HEK293 (cell line): ENCODE measurements around the gene COL19A1.

Experiments
- CTCF ChIA-PET: fragments of 350-600 bp; formaldehyde crosslinking; extraction: SDS; loops from one replicate; lab custom pipeline; 2021; ENCODE audit warnings: antibody characterized with exemption; lab: Yijun Ruan, JAX
- POLR2A ChIA-PET: fragments of 300-600 bp; formaldehyde crosslinking; extraction: SDS; loops from one replicate; lab custom pipeline; 2020; ENCODE audit warnings: antibody characterized with exemption, inconsistent platforms; lab: Yijun Ruan, JAX
- H3K27ac ChIP-seq: fragments of 200-500 bp; sonication (Bioruptor generic); 2 replicates; pipeline ENCODE4 v1.5.1; 2014; ENCODE audit warnings: low read depth, low read length, control low read depth, inconsistent platforms; ENCODE audit errors: extremely low read depth
- H3K36me3 ChIP-seq, 2 experiments: fragments of 200-500 bp in 1 of 2; sonication (Bioruptor generic) in 1 of 2; 1 replicate in 1 of 2; 2 replicates in 1 of 2; pipeline ENCODE4 v1.5.1; 2014 to 2017; ENCODE audit warnings: inconsistent platforms in 2 of 2, low read length in 2 of 2; ENCODE audit not compliant: control insufficient read depth in 2 of 2, insufficient read depth in 1 of 2
- H3K4me1 ChIP-seq: fragments of 200-500 bp; sonication (Bioruptor generic); 2 replicates; pipeline ENCODE4 v1.5.1; 2014; ENCODE audit warnings: mild to moderate bottlenecking, low read length, inconsistent platforms; ENCODE audit not compliant: control insufficient read depth, insufficient read depth
- H3K4me3 ChIP-seq: 2 replicates; pipeline ENCODE4 v1.5.1; 2011; ENCODE audit warnings: low read depth, mild to moderate bottlenecking, control low read depth, low read length, moderate library complexity
- H3K9me3 ChIP-seq: fragments of 200-500 bp; sonication (Bioruptor generic); 2 replicates; pipeline ENCODE4 v1.5.1; 2014; ENCODE audit warnings: low read depth, low read length, inconsistent platforms; ENCODE audit not compliant: control insufficient read depth, insufficient read depth
- CTCF ChIP-seq: fragments of 450-650 bp; formaldehyde crosslinking; IDR thresholded peaks from 2 replicates; pipeline ENCODE4 v1.5.1; 2016; ENCODE audit warnings: missing biosample characterization, missing genetic modification characterization
- ELK4 ChIP-seq: IDR thresholded peaks from 2 replicates; pipeline ENCODE4 v1.6.1; 2011; ENCODE audit warnings: mild to moderate bottlenecking, low read depth, low read length, borderline replicate concordance
- GLI4 ChIP-seq: fragments of 450-650 bp; formaldehyde crosslinking; IDR thresholded peaks from 2 replicates; pipeline ENCODE4 v1.5.1; 2016; ENCODE audit warnings: missing biosample characterization, missing genetic modification characterization
- GLIS1 ChIP-seq: fragments of 450-650 bp; formaldehyde crosslinking; IDR thresholded peaks from 2 replicates; pipeline ENCODE4 v1.5.1; 2016; ENCODE audit warnings: missing biosample characterization, missing genetic modification characterization
- GLIS2 ChIP-seq: fragments of 450-650 bp; formaldehyde crosslinking; IDR thresholded peaks from 2 replicates; pipeline ENCODE4 v1.5.1; 2016; ENCODE audit warnings: missing biosample characterization, missing genetic modification characterization
- HOXC10 ChIP-seq: sonication (generic); formaldehyde crosslinking; IDR thresholded peaks from 2 replicates; pipeline ENCODE4 v1.8.1; 2023; ENCODE audit warnings: mild to moderate bottlenecking, missing genetic modification reagents
- PRDM6 ChIP-seq: fragments of 450-650 bp; formaldehyde crosslinking; IDR thresholded peaks from 2 replicates; pipeline ENCODE4 v1.5.1; 2017; ENCODE audit warnings: missing biosample characterization, missing genetic modification characterization
- SCRT1 ChIP-seq: fragments of 450-650 bp; formaldehyde crosslinking; IDR thresholded peaks from 2 replicates; pipeline ENCODE4 v1.5.1; 2016; ENCODE audit warnings: missing biosample characterization, missing genetic modification characterization, borderline replicate concordance
- SETDB1 ChIP-seq: IDR thresholded peaks from one replicate; pipeline ENCODE4 v1.6.1; 2017; ENCODE audit warnings: mild to moderate bottlenecking, low read length, moderate library complexity, mixed read lengths; ENCODE audit not compliant: insufficient read length
- ZBTB17 ChIP-seq: fragments of 450-650 bp; formaldehyde crosslinking; IDR thresholded peaks from 2 replicates; pipeline ENCODE4 v1.5.1; 2016; ENCODE audit warnings: missing biosample characterization, missing genetic modification characterization
- ZBTB48 ChIP-seq: fragments of 450-650 bp; formaldehyde crosslinking; IDR thresholded peaks from 2 replicates; pipeline ENCODE4 v1.5.1; 2016; ENCODE audit warnings: missing biosample characterization, missing genetic modification characterization
- ZNF174 ChIP-seq: fragments of 450-650 bp; formaldehyde crosslinking; IDR thresholded peaks from 2 replicates; pipeline ENCODE4 v1.5.0; 2017; ENCODE audit warnings: missing biosample characterization, mild to moderate bottlenecking, missing genetic modification characterization
- ZNF2 ChIP-seq: fragments of 450-650 bp; formaldehyde crosslinking; IDR thresholded peaks from 2 replicates; pipeline ENCODE4 v1.5.1; 2016; ENCODE audit warnings: missing biosample characterization, missing genetic modification characterization
- ZNF221 ChIP-seq: fragments of 450-650 bp; formaldehyde crosslinking; IDR thresholded peaks from 2 replicates; pipeline ENCODE4 v1.5.1; 2017; ENCODE audit warnings: missing biosample characterization, missing genetic modification characterization, borderline replicate concordance
- ZNF302 ChIP-seq: fragments of 450-650 bp; formaldehyde crosslinking; IDR thresholded peaks from 2 replicates; pipeline ENCODE4 v1.5.1; 2016; ENCODE audit warnings: missing biosample characterization, missing genetic modification characterization, low read depth
- ZNF394 ChIP-seq: fragments of 450-650 bp; formaldehyde crosslinking; IDR thresholded peaks from 2 replicates; pipeline ENCODE4 v1.5.1; 2016; ENCODE audit warnings: missing biosample characterization, missing genetic modification characterization, mild to moderate bottlenecking, moderate library complexity, borderline replicate concordance
- ZNF416 ChIP-seq: fragments of 450-650 bp; formaldehyde crosslinking; IDR thresholded peaks from 2 replicates; pipeline ENCODE4 v1.5.1; 2016; ENCODE audit warnings: missing biosample characterization, missing genetic modification characterization
- ZNF423 ChIP-seq: fragments of 450-650 bp; formaldehyde crosslinking; IDR thresholded peaks from 2 replicates; pipeline ENCODE4 v1.5.1; 2016; ENCODE audit warnings: missing biosample characterization, missing genetic modification characterization
- ZNF530 ChIP-seq: fragments of 450-650 bp; formaldehyde crosslinking; IDR thresholded peaks from 2 replicates; pipeline ENCODE4 v1.5.1; 2016; ENCODE audit warnings: low read depth, missing biosample characterization, missing genetic modification characterization
- ZNF544 ChIP-seq: fragments of 450-650 bp; formaldehyde crosslinking; IDR thresholded peaks from 2 replicates; pipeline ENCODE4 v1.5.0; 2017; ENCODE audit warnings: missing biosample characterization, missing genetic modification characterization
- ZNF548 ChIP-seq: fragments of 450-650 bp; formaldehyde crosslinking; IDR thresholded peaks from 2 replicates; pipeline ENCODE4 v1.5.1; 2016; ENCODE audit warnings: missing biosample characterization, missing genetic modification characterization
- ZNF555 ChIP-seq: fragments of 450-650 bp; formaldehyde crosslinking; conservative IDR thresholded peaks from 2 replicates; pipeline ENCODE4 v1.5.1; 2017; ENCODE audit warnings: missing biosample characterization, mild to moderate bottlenecking, missing genetic modification characterization, inconsistent platforms
- ZNF585B ChIP-seq: fragments of 450-650 bp; formaldehyde crosslinking; IDR thresholded peaks from 2 replicates; pipeline ENCODE4 v1.5.1; 2016; ENCODE audit warnings: missing biosample characterization, missing genetic modification characterization
- ZNF600 ChIP-seq: fragments of 450-650 bp; formaldehyde crosslinking; IDR thresholded peaks from 2 replicates; pipeline ENCODE4 v1.5.1; 2016; ENCODE audit warnings: missing biosample characterization, missing genetic modification characterization
- ZNF654 ChIP-seq: fragments of 450-650 bp; formaldehyde crosslinking; IDR thresholded peaks from 2 replicates; pipeline ENCODE4 v1.5.1; 2016; ENCODE audit warnings: low read depth, missing biosample characterization, missing genetic modification characterization
- ZNF677 ChIP-seq: fragments of 450-650 bp; IDR thresholded peaks from 2 replicates; pipeline ENCODE4 v1.5.0; 2018; ENCODE audit warnings: missing biosample characterization, mild to moderate bottlenecking, missing genetic modification characterization, moderate library complexity
- ZNF792 ChIP-seq: fragments of 450-650 bp; formaldehyde crosslinking; IDR thresholded peaks from 2 replicates; pipeline ENCODE4 v1.5.1; 2016; ENCODE audit warnings: missing biosample characterization, missing genetic modification characterization
- ZNF837 ChIP-seq: fragments of 450-650 bp; formaldehyde crosslinking; IDR thresholded peaks from 2 replicates; pipeline ENCODE4 v1.5.1; 2016; ENCODE audit warnings: missing biosample characterization, missing genetic modification characterization
- TF ChIP-seq, protein P1 (sequence below): fragments of 450-650 bp; formaldehyde crosslinking; IDR thresholded peaks from 2 replicates; pipeline ENCODE4 v1.5.1; 2016; ENCODE audit warnings: missing biosample characterization, missing genetic modification characterization
- TF ChIP-seq, protein P2 (sequence below): fragments of 450-650 bp; formaldehyde crosslinking; IDR thresholded peaks from 2 replicates; pipeline ENCODE4 v1.5.1; 2016; ENCODE audit warnings: missing biosample characterization, missing genetic modification characterization

COL19A1 gene

GRCh38 chr6:69832558-69832957 lies 33.8 kb upstream of the COL19A1 start (continued):
- no peak for TF ChIP-seq HOXC10
- TF ChIP-seq ZNF302, result no peak
- TF ChIP-seq GLI4 (tag by site-specific recombination), result no peak
- TF ChIP-seq ZNF423 (tag by site-specific recombination), result no peak
- TF ChIP-seq ZNF544, result no peak
- no peak for TF ChIP-seq ZNF548 (tag by site-specific recombination)
- TF ChIP-seq GLIS2 (tag by site-specific recombination), result no peak

DNA sequence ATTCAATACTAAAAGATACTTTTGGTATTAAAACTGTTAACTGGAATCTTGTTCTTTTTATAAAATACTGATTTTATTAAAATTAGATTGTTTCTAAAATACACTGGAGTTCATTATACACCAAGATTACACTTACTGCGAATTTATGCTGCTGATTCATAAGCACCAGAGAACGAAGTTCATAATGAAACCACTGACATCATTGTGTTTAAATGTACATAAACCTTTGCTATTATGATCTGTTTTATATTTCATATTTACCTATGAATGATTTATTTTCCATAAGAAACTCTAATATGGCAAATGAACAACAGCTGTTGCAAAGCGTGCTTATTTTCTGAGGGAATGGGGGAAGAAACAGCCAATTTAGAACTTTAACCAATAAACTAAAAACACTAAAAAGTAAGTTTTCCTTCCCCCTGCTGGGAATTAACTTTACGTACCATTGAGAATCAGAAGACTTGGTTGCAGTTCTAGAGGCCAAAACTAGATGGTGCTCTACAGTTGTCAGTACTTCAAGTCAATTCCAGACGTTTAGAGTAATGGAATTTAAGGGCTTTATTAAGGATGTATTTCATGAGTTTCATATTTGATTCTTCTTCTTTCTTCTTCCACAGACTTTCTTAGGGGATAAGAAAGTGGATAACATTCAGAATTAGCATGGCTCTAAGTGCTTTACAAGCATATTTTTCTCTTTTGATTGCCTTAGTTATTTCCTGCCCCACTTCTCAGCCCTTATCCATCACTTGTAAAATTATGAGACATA lies 30.8 kb upstream of the COL19A1 start:
- Histone ChIP-seq H3K4me3 (no peak overlapping the region), H3K9me3 (no peaks in the 10 kb centered on the region), H3K27ac (no peak overlapping the region), H3K36me3 (no peaks in the 10 kb centered on the region), H3K4me1 (no peaks in the 10 kb centered on the region)
- ChIA-PET POLR2A (no interaction called here), CTCF (interaction anchor here (0.6 to 3.0 kb wide), 25 partner anchors 9 to 519 kb away, joined by 3 to 31 read pairs (median 3); partner anchors contain the start of gene COL19A1)
- TF ChIP-seq SCRT1 (tag by site-specific recombination), result no peak
- 0 out of 2 replicates have a peak, but pooled peaks have one; percentile 12 for TF ChIP-seq ZBTB17 (tag by site-specific recombination)
- peak; percentile 73 for TF ChIP-seq PRDM6
- no peak for TF ChIP-seq ZNF394 (tag by site-specific recombination)
- TF ChIP-seq ZNF221 (tag by site-specific recombination), result no peak
- peak; percentile 77 for TF ChIP-seq ZNF654 (tag by site-specific recombination)
- no peak for TF ChIP-seq ELK4
- TF ChIP-seq ZNF677 (tag by site-specific recombination), result no peak
- TF ChIP-seq ZNF555 (tag by site-specific recombination), result no peak
- no peak for TF ChIP-seq GLIS1
- TF ChIP-seq ZBTB48 (tag by site-specific recombination), result no peak
- TF ChIP-seq ZNF416 (tag by site-specific recombination), result no peak
- TF ChIP-seq, protein P1, sequence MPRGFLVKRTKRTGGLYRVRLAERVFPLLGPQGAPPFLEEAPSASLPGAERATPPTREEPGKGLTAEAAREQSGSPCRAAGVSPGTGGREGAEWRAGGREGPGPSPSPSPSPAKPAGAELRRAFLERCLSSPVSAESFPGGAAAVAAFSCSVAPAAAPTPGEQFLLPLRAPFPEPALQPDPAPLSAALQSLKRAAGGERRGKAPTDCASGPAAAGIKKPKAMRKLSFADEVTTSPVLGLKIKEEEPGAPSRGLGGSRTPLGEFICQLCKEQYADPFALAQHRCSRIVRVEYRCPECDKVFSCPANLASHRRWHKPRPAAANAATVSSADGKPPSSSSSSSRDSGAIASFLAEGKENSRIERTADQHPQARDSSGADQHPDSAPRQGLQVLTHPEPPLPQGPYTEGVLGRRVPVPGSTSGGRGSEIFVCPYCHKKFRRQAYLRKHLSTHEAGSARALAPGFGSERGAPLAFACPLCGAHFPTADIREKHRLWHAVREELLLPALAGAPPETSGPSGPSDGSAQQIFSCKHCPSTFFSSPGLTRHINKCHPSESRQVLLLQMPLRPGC (tag by site-specific recombination), result peak; percentile 67; the same call in 1 of the 2 replicates
- no peak for TF ChIP-seq ZNF174
- TF ChIP-seq ZNF792 (tag by site-specific recombination), result no peak
- TF ChIP-seq ZNF837, result no peak
- TF ChIP-seq SETDB1, result no peak
- no peak for TF ChIP-seq ZNF585B (tag by site-specific recombination)
- TF ChIP-seq, protein P2, sequence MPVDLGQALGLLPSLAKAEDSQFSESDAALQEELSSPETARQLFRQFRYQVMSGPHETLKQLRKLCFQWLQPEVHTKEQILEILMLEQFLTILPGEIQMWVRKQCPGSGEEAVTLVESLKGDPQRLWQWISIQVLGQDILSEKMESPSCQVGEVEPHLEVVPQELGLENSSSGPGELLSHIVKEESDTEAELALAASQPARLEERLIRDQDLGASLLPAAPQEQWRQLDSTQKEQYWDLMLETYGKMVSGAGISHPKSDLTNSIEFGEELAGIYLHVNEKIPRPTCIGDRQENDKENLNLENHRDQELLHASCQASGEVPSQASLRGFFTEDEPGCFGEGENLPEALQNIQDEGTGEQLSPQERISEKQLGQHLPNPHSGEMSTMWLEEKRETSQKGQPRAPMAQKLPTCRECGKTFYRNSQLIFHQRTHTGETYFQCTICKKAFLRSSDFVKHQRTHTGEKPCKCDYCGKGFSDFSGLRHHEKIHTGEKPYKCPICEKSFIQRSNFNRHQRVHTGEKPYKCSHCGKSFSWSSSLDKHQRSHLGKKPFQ (tag by site-specific recombination), result no peak
- no peak for TF ChIP-seq ZNF530 (tag by site-specific recombination)
- TF ChIP-seq ZNF2 (tag by site-specific recombination), result no peak
- no peak for TF ChIP-seq GLI4 (tag by site-specific recombination)
- no peak for TF ChIP-seq ZNF302
- TF ChIP-seq CTCF (tag by site-specific recombination), result peak; percentile 46; the same call in 1 of the 2 replicates
- TF ChIP-seq ZNF600, result no peak
